GM15510 (cell line): ENCODE measurements around the gene CHD6.

Experiments used
- POLR2A ChIP-seq: IDR thresholded peaks from 3 replicates; pipeline ENCODE4 v1.6.1; 2011; ENCODE audit warnings: borderline replicate concordance; ENCODE audit not compliant: insufficient read length; ENCODE audit errors: extremely low read depth

The CHD6 gene

GRCh38 chr20:41573955-41574354 is 44.2 kb downstream of the CHD6 start:
- TF ChIP-seq POLR2A = no peak

GRCh38 chr20:41572010-41572572 is 46.1 kb downstream of the CHD6 start:
- TF ChIP-seq POLR2A = no peak

GRCh38 chr20:41571006-41571405 is 47.2 kb downstream of the CHD6 start:
- no peak for TF ChIP-seq POLR2A

GRCh38 chr20:41570557-41570956 is 47.6 kb downstream of the CHD6 start:
- TF ChIP-seq POLR2A = no peak

GRCh38 chr20:41567615-41568014 is 50.6 kb downstream of the CHD6 start:
- TF ChIP-seq POLR2A = no peak

- TF ChIP-seq POLR2A = no peak
Measured at GRCh38 chr20:41566896-41567527, 51.2 kb downstream of the CHD6 start.

GRCh38 chr20:41563087-41563486 is 55.1 kb downstream of the CHD6 start:
- no peak for TF ChIP-seq POLR2A

- TF ChIP-seq POLR2A = no peak
Measured at GRCh38 chr20:41560970-41561369, 57.2 kb downstream of the CHD6 start.

GRCh38 chr20:41559658-41560057 is 58.5 kb downstream of the CHD6 start:
- no peak for TF ChIP-seq POLR2A

- TF ChIP-seq POLR2A = no peak
Measured at GRCh38 chr20:41553142-41553879, 64.9 kb downstream of the CHD6 start.

GRCh38 chr20:41552295-41553068 is 65.7 kb downstream of the CHD6 start:
- no peak for TF ChIP-seq POLR2A

GRCh38 chr20:41551011-41551705 is 67.0 kb downstream of the CHD6 start:
- no peak for TF ChIP-seq POLR2A

- TF ChIP-seq POLR2A = no peak
Measured at GRCh38 chr20:41547221-41547620, 71.0 kb downstream of the CHD6 start.

- TF ChIP-seq POLR2A = no peak
Measured at GRCh38 chr20:41546535-41546934, 71.6 kb downstream of the CHD6 start.

- TF ChIP-seq POLR2A = no peak
Measured at GRCh38 chr20:41544472-41544871, 73.7 kb downstream of the CHD6 start.

- no peak for TF ChIP-seq POLR2A
Measured at GRCh38 chr20:41540918-41541317, 77.3 kb downstream of the CHD6 start.

- no peak for TF ChIP-seq POLR2A
Measured at GRCh38 chr20:41540459-41540858, 77.7 kb downstream of the CHD6 start.
